CD8-positive, alpha-beta memory T cell (primary cell): Measurements from ENCODE around the gene PIN1. TPM values are rescaled to one million over a fixed set of nuclear protein-coding genes. Genes with fewer than 3 reads are reported as not detected.

Experiments used
- CTCF ChIA-PET: fragments of 350-600 bp; sonication (Branson Sonifier 250); formaldehyde crosslinking; loops from one replicate; lab custom pipeline; 2021; ENCODE audit warnings: antibody characterized with exemption; lab: Charles Lee
- POLR2A ChIA-PET: fragments of 350-600 bp; sonication (Branson Sonifier 250); formaldehyde crosslinking; loops from one replicate; lab custom pipeline; 2021; ENCODE audit warnings: antibody characterized with exemption; lab: Charles Lee
- DNase-seq, 5 donors: peaks; one replicate each; pipeline versions ENCODE4 v3.0.0 to v3.0.0-alpha.2; 2020 to 2022; ENCODE audit warnings: mixed read lengths in 1 of 5
- H3K27ac ChIP-seq: one replicate; pipeline ENCODE4 v1.7.0; 2013; ENCODE audit warnings: low read depth, mild to moderate bottlenecking, low read length, moderate library complexity
- H3K27me3 ChIP-seq: 2 replicates; pipeline ENCODE4 v1.7.0; 2013; ENCODE audit warnings: low read length, mild to moderate bottlenecking; ENCODE audit not compliant: insufficient read depth, poor library complexity, severe bottlenecking
- H3K36me3 ChIP-seq: 2 replicates; pipeline ENCODE4 v1.7.0; 2013; ENCODE audit warnings: mild to moderate bottlenecking, low read length, moderate library complexity; ENCODE audit not compliant: insufficient read depth
- H3K4me1 ChIP-seq: 2 replicates; pipeline ENCODE4 v1.7.0; 2013; ENCODE audit warnings: mild to moderate bottlenecking, low read length, moderate library complexity; ENCODE audit not compliant: insufficient read depth
- H3K4me3 ChIP-seq: 2 replicates; pipeline ENCODE4 v1.7.0; 2013; ENCODE audit warnings: mild to moderate bottlenecking, low read length
- H3K9me3 ChIP-seq: 2 replicates; pipeline ENCODE4 v1.7.0; 2013; ENCODE audit warnings: mild to moderate bottlenecking, low read length
- H3K27ac Mint-ChIP-seq, 8 donors: one replicate each; pipeline ENCODE4 v1.8.0; 2020 to 2021; ENCODE audit warnings: mixed read lengths in 8 of 8, mild to moderate bottlenecking in 6 of 8, inconsistent platforms in 3 of 8, moderate library complexity in 3 of 8
- H3K27me3 Mint-ChIP-seq, 2 donors: one replicate each; pipeline ENCODE4 v1.8.0; 2020 to 2021; ENCODE audit warnings: mixed read lengths in 2 of 2, mild to moderate bottlenecking in 1 of 2, moderate library complexity in 1 of 2
- H3K36me3 Mint-ChIP-seq, 3 donors: one replicate each; pipeline ENCODE4 v1.8.0; 2020 to 2021; ENCODE audit warnings: mixed read lengths in 3 of 3, inconsistent platforms in 1 of 3, mild to moderate bottlenecking in 1 of 3
- H3K4me1 Mint-ChIP-seq, 3 donors: one replicate each; pipeline ENCODE4 v1.8.0; 2020 to 2021; ENCODE audit warnings: mixed read lengths in 3 of 3, inconsistent platforms in 1 of 3, mild to moderate bottlenecking in 1 of 3
- H3K4me3 Mint-ChIP-seq, 7 donors: one replicate each; pipeline ENCODE4 v1.8.0; 2020 to 2021; ENCODE audit warnings: mixed read lengths in 7 of 7, mild to moderate bottlenecking in 6 of 7, moderate library complexity in 4 of 7, inconsistent platforms in 2 of 7
- H3K9me3 Mint-ChIP-seq, 5 donors: one replicate each; pipeline ENCODE4 v1.8.0; 2020 to 2022; ENCODE audit warnings: mixed read lengths in 5 of 5, mild to moderate bottlenecking in 3 of 5, moderate library complexity in 2 of 5, inconsistent platforms in 1 of 5
- polyA plus RNA-seq: library from polyadenylated mRNA; unstranded; fragments of 300-500 nt; fragmentation: Illumina TruSeq; gene quantifications from one replicate; pipeline ENCODE4 v1.2.3, GENCODE V29; 2021
- total RNA-seq, 2 experiments: library from RNA; stranded (reverse); gene quantifications; one replicate each; pipeline ENCODE4 v1.2.3, GENCODE V29; 2021

The PIN1 gene
- total and polyA plus RNA-seq, 3 experiments from 2014 or later, result 103 to 112 (median 110) TPM

GRCh38 chr19:9871626-9872338 is 36.7 kb downstream of the PIN1 start:
- Mint-ChIP-seq H3K27me3 (peaks cover 0 to 2% of the 10 kb centered on the region in 2 donors), H3K4me3 (no peak overlapping the region), H3K27ac (peak overlapping the region in 1 of 8 donors; percentile 24), H3K36me3 (no peaks in the 10 kb centered on the region), H3K4me1 (peaks cover 2 to 6% (median 2%) of the 10 kb centered on the region in 3 donors), H3K9me3 (no peaks in the 10 kb centered on the region)
- Histone ChIP-seq H3K27ac (no peak overlapping the region), H3K4me1 (peaks cover 9% of the 10 kb centered on the region), H3K27me3 (no peaks in the 10 kb centered on the region), H3K4me3 (no peak overlapping the region), H3K36me3 (no peaks in the 10 kb centered on the region), H3K9me3 (no peaks in the 10 kb centered on the region)
- CTCF ChIA-PET, result no interaction called here
- POLR2A ChIA-PET, result no interaction called here
- no peak for DNase-seq

- peaks cover 0 to 2% of the 10 kb centered on the region in 2 donors for H3K27me3 Mint-ChIP-seq
- Histone ChIP-seq H3K36me3 (no peaks in the 10 kb centered on the region), H3K27ac (no peak overlapping the region), H3K4me3 (no peak overlapping the region), H3K9me3 (no peaks in the 10 kb centered on the region), H3K27me3 (no peaks in the 10 kb centered on the region), H3K4me1 (no peaks in the 10 kb centered on the region)
- H3K27ac Mint-ChIP-seq, result peak overlapping the region in 2 of 8 donors; percentile 1 to 17
- H3K4me1 Mint-ChIP-seq, result no peaks in the 10 kb centered on the region
- no peaks in the 10 kb centered on the region for H3K9me3 Mint-ChIP-seq
- DNase-seq, result no peak
- H3K36me3 Mint-ChIP-seq, result no peaks in the 10 kb centered on the region
- ChIA-PET POLR2A (interaction anchor here (0.6 kb wide), 1 partner anchor 229 kb away, joined by 3 read pairs; no protein-coding TSS in a partner anchor), CTCF (no interaction called here)
- H3K4me3 Mint-ChIP-seq, result no peak overlapping the region
Observed at GRCh38 chr19:9872618-9873242, 37.6 kb downstream of the PIN1 start.

GRCh38 chr19:9875031-9875627 is 40.0 kb downstream of the PIN1 start:
- Histone ChIP-seq H3K27me3 (no peaks in the 10 kb centered on the region), H3K4me1 (no peaks in the 10 kb centered on the region), H3K36me3 (no peaks in the 10 kb centered on the region), H3K9me3 (no peaks in the 10 kb centered on the region), H3K27ac (no peak overlapping the region), H3K4me3 (no peak overlapping the region)
- H3K27ac Mint-ChIP-seq, result peak overlapping the region in 1 of 8 donors; percentile 65
- H3K4me3 Mint-ChIP-seq, result no peak overlapping the region
- H3K9me3 Mint-ChIP-seq, result no peaks in the 10 kb centered on the region
- ChIA-PET CTCF (interaction anchor here (1.2 to 1.4 kb wide), 2 partner anchors 9 to 152 kb away, joined by 3 read pairs; no protein-coding TSS in a partner anchor), POLR2A (interaction anchor here (1.1 kb wide), 1 partner anchor 206 kb away, joined by 4 read pairs; no protein-coding TSS in a partner anchor)
- no peaks in the 10 kb centered on the region for H3K4me1 Mint-ChIP-seq
- H3K36me3 Mint-ChIP-seq, result no peaks in the 10 kb centered on the region
- H3K27me3 Mint-ChIP-seq, result peaks cover 0 to 2% of the 10 kb centered on the region in 2 donors
- DNase-seq, result no peak

DNA sequence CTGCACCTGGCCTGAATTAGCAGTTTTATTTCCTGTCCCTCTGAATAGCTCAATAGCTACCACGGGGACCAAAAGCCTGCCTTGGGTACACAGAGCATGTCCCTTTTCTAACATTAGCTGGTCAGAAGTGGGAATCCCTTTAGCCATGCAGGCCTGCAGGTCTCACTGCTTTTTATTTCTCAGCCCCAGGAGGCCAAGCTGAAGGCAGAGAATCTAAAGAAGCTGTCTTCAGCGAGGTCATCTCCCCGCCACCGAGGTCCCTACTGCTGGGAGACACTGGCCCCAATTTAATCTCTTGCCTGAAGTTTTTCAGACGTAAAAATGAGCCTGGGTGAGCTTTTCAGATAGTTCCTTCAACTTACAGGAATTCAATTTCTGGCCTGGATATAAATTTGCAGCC is 40.7 kb downstream of the PIN1 start:
- H3K36me3 Mint-ChIP-seq, result no peaks in the 10 kb centered on the region
- H3K27me3 ChIP-seq, result no peaks in the 10 kb centered on the region
- no peak overlapping the region for H3K27ac ChIP-seq
- no peak overlapping the region for H3K4me3 ChIP-seq
- no peaks in the 10 kb centered on the region for H3K9me3 Mint-ChIP-seq
- POLR2A ChIA-PET, result interaction anchor here (1.1 kb wide), 1 partner anchor 205 kb away, joined by 4 read pairs; no protein-coding TSS in a partner anchor
- no peaks in the 10 kb centered on the region for H3K9me3 ChIP-seq
- CTCF ChIA-PET, result interaction anchor here (1.2 kb wide), 1 partner anchor 152 kb away, joined by 3 read pairs; no protein-coding TSS in a partner anchor
- peaks cover 0 to 2% of the 10 kb centered on the region in 2 donors for H3K27me3 Mint-ChIP-seq
- DNase-seq, result no peak
- H3K27ac Mint-ChIP-seq, result no peak overlapping the region
- no peaks in the 10 kb centered on the region for H3K4me1 Mint-ChIP-seq
- no peaks in the 10 kb centered on the region for H3K4me1 ChIP-seq
- no peak overlapping the region for H3K4me3 Mint-ChIP-seq
- no peaks in the 10 kb centered on the region for H3K36me3 ChIP-seq

DNA sequence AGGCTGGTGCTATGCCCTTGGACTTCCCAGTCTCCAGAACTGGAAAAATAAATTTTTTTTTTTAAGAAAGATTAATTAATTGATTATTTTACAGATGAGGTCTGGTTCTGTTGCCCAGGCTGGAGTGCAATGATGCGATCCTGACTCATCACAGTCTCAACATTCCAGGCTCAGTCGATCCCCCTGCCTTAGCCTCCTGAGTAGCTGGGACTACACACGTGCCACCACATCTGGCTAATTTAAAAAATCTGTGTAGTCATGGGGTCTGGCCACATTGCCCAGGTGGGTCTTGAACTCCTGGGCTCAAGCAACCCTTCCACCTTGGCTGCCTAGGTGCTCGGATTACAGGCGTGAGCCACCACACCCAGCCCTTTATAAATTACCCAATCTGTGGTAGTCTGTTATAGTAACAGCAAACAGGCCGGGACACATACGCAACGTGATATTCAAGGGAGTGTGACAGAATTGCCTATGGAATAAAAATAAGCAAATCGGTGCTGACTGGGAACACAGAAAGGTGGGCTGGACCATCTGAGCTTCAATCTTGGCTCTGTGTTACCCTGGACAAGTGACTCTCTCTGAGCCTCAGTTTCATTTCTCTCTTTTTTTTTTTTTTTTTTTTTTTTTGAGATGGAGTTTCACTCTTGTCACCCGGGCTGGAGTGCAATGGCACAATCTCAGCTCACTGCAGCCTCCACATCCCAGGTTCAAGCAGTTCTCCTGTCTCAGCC is 42.8 kb downstream of the PIN1 start:
- H3K27me3 Mint-ChIP-seq, result peaks cover 0 to 2% of the 10 kb centered on the region in 2 donors
- Histone ChIP-seq H3K36me3 (no peaks in the 10 kb centered on the region), H3K4me1 (no peaks in the 10 kb centered on the region), H3K4me3 (no peak overlapping the region), H3K27me3 (no peaks in the 10 kb centered on the region), H3K27ac (no peak overlapping the region), H3K9me3 (no peaks in the 10 kb centered on the region)
- POLR2A ChIA-PET, result no interaction called here
- H3K36me3 Mint-ChIP-seq, result no peaks in the 10 kb centered on the region
- DNase-seq, result no peak
- H3K9me3 Mint-ChIP-seq, result no peaks in the 10 kb centered on the region
- H3K4me1 Mint-ChIP-seq, result no peaks in the 10 kb centered on the region
- CTCF ChIA-PET, result interaction anchor here (0.7 kb wide), 1 partner anchor 985 kb away, joined by 5 read pairs; no protein-coding TSS in a partner anchor
- no peak overlapping the region for H3K27ac Mint-ChIP-seq
- H3K4me3 Mint-ChIP-seq, result no peak overlapping the region

DNA sequence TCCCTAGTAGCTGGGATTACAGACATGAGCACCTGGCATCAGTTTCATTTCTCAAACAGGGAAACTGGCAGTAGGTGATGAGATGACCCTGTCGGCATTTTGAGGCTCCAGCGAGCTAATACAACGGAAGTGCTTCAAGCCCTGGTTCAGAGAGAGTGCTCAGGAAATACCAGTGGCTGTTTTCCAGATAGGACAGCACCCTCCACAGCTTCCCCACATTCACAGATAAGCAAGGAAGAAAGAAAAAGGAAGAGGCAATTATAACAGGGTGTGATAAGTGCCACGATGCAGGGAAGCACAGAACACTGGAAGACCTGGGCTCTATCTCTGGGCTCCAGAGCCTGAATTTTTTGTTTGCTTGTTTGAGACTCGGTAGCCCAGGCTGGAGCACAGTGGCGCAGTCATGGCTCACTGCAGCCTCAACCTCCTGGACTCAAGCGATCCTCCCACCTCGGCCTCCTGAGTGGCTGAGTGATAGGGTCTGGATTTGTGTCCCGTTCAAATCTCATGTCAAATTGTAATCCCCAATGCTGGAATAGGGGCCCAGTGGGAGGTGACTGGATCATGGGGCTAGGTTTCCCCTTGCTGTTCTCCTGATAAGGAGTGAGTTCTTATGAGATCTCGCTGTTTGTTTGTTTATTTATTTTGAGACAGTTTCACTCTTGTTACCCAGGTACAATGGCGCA is 43.5 kb downstream of the PIN1 start:
- Mint-ChIP-seq H3K27me3 (peaks cover 0 to 2% of the 10 kb centered on the region in 2 donors), H3K4me3 (no peak overlapping the region), H3K36me3 (no peaks in the 10 kb centered on the region), H3K9me3 (no peaks in the 10 kb centered on the region), H3K27ac (no peak overlapping the region), H3K4me1 (no peaks in the 10 kb centered on the region)
- Histone ChIP-seq H3K4me1 (no peaks in the 10 kb centered on the region), H3K36me3 (no peaks in the 10 kb centered on the region), H3K4me3 (no peak overlapping the region), H3K9me3 (no peaks in the 10 kb centered on the region), H3K27me3 (no peaks in the 10 kb centered on the region), H3K27ac (no peak overlapping the region)
- DNase-seq, result no peak
- ChIA-PET POLR2A (no interaction called here), CTCF (interaction anchor here (0.7 kb wide), 1 partner anchor 986 kb away, joined by 5 read pairs; no protein-coding TSS in a partner anchor)

DNA sequence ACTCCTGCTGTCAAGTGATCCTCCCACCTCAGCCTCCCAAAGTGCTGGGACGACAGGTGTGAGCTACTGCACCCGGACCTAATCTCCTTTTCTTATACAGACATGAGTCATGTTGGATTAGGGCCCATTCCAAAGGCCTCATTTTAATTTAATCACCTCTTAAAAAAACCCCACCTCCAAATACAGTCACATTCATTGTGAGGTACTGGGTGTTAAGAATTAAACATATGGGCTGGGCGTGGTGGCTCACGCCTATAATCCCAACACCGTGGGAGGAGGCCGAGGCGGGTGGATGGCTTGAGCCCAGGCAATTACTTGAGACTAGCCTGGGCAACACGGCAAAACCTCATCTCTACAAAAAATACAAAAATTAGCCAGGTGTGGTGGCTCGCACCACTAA is 46.6 kb downstream of the PIN1 start:
- DNase-seq, result no peak
- H3K27ac ChIP-seq, result no peak overlapping the region
- H3K4me1 Mint-ChIP-seq, result no peaks in the 10 kb centered on the region
- no peaks in the 10 kb centered on the region for H3K9me3 Mint-ChIP-seq
- H3K9me3 ChIP-seq, result no peaks in the 10 kb centered on the region
- H3K4me3 ChIP-seq, result no peak overlapping the region
- no peaks in the 10 kb centered on the region for H3K36me3 ChIP-seq
- no peaks in the 10 kb centered on the region for H3K36me3 Mint-ChIP-seq
- H3K27ac Mint-ChIP-seq, result no peak overlapping the region
- H3K27me3 ChIP-seq, result no peaks in the 10 kb centered on the region
- peaks cover 0 to 10% of the 10 kb centered on the region in 2 donors for H3K27me3 Mint-ChIP-seq
- POLR2A ChIA-PET, result no interaction called here
- no peak overlapping the region for H3K4me3 Mint-ChIP-seq
- CTCF ChIA-PET, result no interaction called here
- no peaks in the 10 kb centered on the region for H3K4me1 ChIP-seq
